GM19438 (cell line): ENCODE results near the gene C1S.
"Not testable (repeated sequence)": the region's sequence is repeated elsewhere in the genome, so short reads cannot be mapped to it uniquely, and the experiment has no call there.

Source experiments
- ATAC-seq: cut with Tn5 transposase; IDR thresholded peaks from one replicate; pipeline ENCODE4 v1.9.1; 2021; ENCODE audit warnings: low read depth; ENCODE audit not compliant: unreplicated experiment

C1S gene

DNA sequence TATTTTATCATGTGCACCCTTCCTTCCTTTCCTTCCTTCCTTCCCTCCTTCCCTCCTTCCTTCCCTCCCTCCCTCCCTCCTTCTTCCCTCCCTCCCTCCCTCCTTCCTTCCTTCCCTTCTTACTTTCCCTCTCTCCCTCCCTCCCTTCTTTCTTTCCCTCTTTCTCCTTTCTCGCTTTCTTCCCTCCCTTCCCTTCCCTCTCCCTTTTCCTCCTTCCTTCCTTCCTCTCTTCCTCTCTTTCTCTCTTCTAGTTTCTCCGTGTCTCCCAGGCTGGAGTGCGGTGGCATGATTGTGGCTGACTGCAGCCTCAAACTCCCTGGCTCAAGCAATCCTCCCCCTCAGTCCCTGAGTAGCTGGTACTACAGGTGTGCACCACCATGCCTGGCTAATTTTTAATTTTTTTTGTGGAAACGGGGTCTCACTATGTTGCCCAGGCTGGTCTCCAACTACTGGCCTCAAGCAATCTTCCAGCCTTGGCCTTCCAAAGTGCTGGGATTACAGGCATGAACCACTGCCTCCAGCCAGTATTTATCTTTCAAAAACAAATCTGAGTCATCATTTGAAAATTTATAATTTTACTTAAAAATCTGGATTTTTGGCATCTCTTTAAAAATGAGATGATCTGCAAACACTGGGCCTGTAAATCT, 40.7 kb downstream of the C1S start:
- ATAC-seq = no peak

DNA sequence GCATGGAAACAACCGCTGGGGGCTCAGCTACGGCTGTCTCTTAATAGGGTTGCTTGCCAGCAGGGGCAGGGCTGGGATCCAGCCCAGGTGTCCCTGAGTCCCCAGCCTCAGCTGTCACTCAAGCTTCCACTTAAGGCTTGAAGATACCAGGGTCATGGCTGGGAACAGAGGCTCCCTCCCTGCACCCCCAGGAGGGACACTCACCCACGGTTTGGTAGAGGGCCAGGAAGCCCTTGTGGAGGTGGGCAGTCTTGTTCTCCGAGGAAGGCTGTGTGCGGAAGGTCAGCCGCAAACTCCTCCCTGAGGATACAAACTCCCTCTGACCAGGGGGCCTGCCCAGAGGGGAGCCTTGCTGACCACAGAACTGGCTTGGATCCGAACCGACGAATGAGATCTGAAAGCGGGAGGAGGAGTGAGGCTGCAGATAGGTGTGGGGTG, 41.2 kb downstream of the C1S start:
- no peak for ATAC-seq

DNA sequence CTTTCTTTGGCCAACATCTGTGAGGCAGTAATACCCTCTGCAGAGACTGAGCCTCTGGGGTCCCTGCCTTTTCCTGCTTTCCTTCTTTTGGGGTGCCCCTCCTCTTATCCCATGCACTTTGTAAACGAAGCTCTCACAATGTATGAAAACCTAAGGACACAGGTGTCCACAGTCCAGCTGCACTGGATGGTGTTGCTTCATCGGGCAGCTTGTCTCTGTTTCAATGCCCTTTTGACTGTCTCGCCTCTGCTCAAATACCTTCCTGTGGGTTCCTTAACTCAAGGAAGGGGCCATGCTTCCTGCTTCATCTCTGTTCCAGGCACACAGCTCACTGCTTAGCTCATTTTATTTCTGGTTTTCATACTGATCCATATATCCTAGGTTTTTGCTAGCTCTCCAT, 42.1 kb downstream of the C1S start:
- no peak for ATAC-seq

DNA sequence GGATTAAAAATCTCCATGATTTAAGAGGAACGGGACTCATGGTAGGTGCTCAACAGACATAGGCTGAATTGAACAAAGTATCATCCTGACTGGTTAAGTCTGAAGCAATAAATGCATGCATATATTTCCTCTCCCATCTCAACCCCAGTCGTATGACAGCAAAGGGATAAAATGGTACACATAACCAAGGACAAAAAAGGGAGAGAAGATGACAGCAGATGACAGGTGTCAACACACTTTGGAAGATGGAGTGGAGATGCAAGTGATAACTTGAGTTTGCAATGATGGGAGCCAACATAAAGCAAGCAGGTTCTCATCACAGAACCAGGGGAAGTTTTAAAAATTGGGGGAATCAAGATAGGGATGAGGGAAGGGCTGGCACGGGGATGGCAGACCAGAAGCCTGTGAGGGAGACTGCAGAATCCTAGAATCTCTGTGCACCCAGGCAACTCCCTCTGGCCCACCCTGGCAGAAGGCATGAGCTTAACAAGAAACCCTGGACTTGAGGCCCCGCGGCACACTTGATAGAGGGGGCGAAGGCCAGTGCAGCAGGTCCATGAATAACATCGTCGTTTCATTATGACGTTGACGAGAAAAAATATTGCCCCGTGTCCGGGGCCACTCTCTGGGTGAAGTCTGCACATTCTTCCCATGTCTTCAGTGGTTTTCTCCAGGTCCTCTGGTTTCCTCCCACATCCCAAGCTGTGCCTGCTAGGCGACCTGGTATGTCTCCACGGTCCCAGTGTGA, 43.5 kb downstream of the C1S start:
- ATAC-seq = no peak

DNA sequence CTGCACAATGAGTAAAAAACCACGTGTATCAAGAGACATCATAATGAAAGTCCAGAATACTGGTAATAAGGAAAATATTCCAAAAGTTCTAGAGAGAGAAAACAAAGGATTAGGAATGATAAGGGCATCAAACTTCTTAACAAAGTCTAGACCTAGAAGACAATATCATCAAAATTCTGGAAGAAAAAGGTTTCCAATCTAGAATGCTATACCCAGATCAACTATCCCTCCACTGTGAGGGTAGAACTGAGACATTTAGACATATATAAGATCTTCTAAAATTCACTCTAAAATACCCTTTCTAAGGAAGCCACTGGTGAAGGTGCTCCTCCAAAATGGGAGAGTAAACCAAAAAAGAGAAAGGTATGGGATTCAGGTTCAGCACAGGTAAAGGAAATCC, 45.6 kb downstream of the C1S start:
- ATAC-seq = no peak

DNA sequence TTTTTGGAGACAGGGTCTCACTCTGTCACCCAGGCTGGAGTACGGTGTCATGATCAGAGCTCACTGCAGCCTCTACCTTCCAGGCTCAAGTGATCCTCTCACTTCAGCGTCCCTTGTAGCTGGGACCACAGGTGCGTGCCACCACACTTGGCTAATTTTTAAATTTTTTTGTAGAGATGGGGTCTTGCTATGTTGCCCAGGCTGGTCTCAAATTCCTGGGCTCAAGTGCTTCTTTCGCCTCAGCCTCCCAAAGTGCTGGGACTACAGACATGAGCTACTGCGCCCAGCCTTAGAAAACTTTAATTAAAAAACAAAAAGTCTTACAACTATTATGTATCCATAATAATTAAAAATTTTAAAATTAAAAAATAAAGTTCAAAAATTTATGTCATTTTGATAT, 46.7 kb downstream of the C1S start:
- not testable (repeated sequence) for ATAC-seq

DNA sequence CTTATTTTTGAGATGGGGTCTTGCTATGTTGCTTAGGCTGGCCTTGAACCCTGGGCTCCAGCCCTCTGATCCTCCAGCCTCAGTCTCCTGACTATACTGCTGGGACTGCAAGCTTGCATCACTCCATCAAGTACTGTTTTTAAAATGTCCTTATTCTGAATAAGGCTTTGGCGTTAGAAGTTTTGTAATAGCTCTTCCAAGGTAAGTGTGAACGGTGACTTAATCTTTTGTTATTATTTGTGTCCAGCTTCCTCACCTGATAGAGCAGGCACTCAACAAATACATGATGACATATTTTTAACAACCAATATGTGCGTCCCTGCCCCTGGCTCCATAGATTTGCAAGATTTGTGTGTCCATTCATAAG, 47.1 kb downstream of the C1S start:
- no peak for ATAC-seq

DNA sequence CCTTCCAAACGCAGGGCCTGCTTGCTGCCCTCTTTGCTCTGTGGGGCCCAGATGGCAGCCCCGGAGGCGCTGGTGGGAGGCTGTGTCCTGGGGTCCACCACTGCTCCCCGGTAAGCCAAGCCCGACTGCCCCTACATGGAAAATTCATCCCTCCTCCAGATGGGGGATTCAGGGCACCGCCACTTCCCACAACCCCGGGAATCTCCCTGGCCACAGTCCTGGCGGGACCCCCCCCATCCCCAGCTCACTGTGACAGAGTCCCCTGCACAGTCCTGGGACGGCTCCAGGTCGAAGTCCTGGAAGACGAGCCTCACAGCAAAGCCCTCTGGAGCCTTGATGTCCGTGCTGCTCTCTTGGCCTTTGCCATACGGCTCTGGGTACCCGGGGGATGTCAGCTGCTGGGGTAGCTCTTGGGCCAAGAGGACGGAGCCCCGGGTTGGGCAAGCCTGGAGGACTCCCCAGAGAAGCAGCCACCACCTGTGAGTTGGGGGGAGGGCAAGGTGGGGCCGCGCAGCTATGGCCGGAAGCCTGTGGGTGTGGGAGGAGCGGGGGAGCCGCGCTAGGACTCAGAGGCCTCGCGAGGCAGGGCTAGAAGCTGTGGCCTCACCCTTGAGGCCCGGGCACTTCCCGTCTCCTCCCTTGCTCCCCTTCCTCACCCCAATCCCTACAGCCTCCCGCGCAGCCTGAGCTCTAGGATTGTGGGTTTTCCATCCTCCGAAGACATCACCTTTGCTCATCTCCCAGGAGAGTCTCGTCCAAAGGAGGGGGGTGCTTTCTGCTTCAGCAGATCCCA, 47.7 kb downstream of the C1S start:
- ATAC-seq = peak; percentile 86

DNA sequence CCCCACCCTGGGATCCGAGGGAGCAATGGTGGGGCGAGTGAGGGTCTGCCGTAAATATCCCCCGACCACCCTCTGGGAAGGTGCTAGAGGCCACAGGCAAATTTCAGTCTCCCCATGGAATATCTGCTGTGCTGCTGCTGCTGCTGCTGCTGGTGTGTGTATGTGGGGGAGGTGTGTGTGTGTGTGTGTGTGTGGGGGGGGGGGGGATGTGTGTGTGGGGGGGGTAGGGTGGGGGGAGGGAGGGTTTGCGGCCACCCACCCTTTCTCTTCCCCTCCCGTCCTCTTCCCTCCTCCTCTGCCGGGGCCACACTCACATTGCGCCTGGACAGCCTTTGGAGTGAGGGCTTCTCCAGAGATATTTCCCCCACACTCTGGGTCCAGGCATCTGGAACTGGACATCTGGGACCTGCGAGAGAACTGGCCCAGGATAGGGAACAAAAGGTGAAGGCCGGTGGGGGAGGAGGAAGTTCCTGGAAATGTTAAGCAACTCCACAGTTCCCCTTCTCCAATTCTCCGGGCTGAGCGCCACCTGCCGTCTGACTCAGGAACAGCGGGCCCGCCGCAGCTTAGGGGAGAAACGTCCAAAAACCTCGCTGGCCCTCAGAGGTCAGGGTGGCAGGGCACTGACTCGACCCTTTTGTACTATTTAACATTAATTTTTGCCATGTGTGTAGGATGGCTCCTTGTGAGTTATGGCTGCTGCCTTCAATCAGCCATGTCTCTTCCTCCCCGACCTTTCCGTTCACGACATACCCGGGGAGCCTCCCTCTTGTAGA, 48.5 kb downstream of the C1S start, which contains the start of gene C1RL:
Gene C1RL, minus strand, starts transcription at position 419 of the 776 bp plus-strand sequence. Its CDS starts 34 bp downstream, at position 385.
- no peak for ATAC-seq

DNA sequence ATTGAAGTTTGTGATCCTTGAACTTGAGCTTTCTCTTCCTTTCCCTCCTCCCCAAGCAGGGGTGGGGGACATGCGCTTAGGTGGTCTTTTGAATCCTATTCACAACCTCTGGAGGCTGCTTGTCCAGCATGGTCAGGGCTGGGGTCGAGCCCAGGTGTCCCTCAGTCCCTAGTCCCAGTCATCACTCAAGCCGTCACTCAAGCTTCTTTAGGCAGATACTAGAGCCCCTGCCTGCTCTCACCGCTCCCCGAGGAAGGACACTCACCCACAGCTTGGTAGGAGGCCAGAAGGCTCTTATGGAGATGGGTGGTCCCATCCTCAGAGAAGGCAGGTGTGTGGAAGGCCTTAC, 49.0 kb downstream of the C1S start:
- ATAC-seq = no peak

DNA sequence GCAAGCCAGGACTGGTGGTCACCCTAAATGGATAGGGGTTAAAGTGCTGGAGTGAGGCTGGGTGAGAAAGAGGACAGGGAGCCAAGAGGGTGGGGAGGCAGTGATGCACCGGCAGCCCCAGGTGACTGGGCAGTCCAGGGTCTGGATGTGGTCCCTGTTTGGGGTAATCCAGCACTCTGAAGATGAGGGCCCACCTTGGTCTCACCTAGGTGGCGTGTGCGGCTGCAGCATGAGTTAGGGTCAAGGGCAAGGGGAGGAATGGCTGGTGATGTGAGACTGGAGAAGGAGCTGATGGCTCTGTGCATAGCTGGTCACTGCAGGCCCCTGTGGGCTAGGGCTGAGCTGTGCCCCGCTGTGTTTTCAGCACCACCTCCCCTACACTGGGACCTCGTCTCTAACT, 50.1 kb downstream of the C1S start:
- no peak for ATAC-seq

DNA sequence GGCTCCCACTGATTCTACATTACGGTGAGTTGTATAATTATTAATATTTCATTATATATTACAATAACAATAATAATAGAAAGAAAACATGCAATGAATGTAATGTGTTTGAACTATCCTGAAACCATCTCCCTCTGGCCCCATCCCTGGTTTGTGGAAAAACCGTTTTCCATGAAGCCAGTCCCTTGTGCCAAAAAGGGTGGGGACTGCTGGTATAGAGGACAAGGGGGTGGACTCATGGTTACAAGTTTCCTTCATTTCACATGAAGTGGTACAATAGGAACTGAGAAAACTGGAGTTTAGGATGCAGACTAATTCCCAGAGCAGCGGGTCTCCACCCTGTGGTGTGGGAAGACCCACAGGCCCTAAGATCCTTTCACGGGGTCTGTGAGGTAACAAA, 51.5 kb downstream of the C1S start:
- no peak for ATAC-seq

DNA sequence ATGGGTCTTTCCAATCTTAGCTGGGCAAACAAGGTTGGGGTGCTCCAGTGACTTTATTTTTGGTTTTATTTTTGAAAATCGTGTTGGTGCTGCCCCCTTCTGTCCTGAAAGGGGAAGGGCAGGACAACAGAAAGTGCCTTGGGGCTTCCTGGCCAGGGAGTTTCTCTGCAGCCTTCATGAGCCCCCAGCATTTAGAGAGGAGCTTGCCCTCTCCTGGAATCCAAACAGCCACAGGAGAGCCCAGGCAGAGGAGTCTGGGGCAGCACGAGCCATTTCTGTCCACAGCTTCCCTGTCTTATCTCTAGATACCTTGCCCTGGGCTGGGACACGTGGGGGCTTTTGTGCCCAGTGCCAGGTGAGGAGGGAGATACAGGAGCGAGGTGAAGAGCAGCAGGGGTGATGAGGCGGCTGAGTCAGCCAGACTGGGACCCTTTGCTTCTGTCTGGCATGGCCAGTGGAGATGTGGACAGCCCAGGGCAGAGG, 52.9 kb downstream of the C1S start:
- ATAC-seq = no peak

DNA sequence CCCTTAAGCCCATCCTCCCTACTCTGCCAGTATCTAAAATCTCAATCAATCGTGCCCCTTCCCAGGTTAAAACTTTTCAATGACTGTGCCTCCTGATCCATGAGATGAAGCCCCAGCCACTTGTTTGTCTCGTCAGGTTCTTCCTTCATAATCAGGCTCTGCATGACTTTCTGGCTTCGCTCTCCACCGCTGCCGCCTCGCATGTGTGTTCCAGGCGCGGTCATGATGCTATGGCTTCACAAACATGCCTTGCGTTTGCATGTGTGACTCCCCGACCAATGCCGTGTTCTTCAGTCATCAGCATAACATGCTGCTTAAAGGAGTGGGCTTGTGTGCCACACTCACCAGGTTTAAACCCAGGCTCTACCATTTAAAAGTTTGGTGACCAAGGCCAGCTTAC, 53.5 kb downstream of the C1S start:
- no peak for ATAC-seq

DNA sequence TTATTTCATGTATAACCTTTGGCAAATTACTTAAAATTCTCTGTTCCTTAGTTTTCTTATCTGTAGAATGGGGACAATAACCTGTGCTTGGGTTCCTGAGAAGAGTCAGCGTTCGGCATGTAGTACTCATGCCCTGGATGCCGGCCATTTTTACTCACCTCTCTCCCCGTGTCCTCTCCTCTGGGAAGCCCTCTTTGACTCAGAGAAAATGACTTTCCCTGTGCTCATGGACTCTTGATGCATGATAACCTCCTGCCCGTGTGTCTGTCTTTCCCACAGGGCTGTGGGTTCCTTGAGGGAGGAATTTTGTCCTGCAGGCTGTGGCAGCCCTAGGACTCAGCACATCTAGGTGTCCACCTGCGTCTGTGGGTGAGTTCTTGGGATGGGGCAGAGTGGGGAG, 54.3 kb downstream of the C1S start:
- no peak for ATAC-seq

DNA sequence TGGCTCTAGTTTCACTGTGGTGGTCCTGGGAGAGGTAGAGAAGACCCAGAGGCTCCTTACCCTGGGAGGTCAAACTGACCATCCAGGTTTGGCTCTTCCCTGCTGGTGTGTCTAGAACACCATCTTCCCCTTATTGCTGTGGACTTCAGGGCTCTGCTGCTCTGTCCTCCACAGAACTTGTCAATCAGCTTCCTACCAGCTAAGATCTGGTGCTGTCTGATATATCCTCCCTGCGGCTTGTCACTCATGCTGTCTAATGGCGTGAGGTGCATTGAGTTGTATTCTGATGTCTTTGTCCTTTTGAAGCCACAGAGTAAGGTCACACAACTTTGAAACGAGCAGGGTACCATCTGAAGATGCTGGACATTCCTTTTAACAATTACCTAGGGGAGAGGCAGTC, 55.7 kb downstream of the C1S start:
- ATAC-seq = no peak

DNA sequence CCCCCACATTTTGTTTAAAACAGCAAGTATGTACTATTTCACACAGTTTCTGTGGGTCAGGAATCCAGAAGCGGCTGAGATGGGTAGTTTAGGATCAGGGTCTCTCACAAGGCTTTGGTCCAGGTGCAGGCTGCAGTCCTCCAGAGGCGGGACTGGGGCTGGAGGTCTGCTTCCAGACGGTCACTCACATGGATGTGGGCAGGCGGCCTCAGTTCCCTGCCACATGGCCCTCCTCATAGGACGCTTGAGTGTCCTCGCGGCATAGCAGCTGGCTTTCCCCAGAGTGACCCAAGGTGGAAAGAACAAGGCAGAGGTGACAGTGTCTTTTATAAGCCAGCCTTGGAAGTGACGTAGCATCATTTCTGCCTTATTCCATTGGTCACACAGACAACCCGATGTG, 56.4 kb downstream of the C1S start:
- no peak for ATAC-seq

DNA sequence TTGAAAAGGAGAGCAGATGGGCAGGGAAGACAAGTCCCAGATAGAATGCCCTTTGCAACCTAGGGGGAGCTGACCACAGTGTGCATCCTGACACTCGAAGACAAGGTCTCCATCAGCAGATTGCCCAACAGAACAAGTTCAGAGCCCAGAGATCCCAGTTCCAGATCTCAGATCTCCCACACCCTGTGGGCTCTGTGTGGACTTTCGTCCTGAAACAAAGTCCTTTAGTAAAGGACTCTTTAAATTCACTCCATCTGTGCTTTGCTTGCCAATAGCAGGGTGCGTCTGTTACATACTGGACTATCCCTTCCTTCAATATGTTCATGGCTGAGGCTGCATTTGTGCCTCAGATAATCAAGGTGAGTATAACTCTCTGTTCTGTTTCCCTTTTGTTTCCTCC, 57.2 kb downstream of the C1S start:
- ATAC-seq = no peak

DNA sequence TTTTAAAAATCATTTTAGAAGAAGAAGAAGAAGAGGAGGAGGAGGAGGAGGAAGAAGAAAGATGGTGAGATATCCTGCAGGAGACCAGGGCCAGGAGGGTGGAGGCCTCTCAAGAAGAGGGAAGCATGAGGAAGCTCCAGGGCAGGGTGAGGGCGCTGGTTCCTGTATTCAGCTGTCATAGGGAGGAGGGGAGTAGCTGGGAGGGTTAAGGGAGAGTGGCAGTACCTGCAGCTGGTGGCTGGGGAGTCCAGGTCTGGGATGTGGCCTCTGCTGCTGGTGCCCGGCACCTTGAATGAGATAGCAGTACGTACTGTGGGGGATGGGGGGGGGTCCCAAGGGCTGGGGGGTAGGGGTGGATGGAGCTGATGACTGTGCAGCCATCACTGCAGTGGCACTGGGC, 58.4 kb downstream of the C1S start:
- ATAC-seq = no peak

DNA sequence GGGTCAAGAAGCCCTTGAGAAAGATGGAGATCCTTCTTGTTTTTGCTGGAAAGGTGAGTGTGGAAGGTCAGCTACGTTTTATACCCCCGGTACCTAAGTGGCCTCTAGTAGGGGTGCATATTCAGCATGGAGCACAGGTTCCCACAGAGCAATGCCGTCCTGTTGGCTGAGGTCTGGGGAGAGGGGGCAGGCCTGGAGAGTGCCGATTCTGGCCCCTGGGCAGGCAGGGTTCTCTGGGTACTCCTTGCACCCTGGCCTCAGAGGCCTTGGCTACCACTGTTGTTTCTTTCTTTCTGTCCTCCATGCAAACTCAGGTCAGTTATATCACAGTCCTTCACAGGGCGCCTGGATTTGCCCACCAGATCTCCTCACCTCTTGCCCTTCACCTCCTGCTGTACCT, 59.6 kb downstream of the C1S start:
- no peak for ATAC-seq
